Neuronal stem cell (in vitro differentiated cells): Measurements from ENCODE around the gene ARHGAP26.
A peak's percentile ranks its signal among the peaks of the same experiment; 100 is the strongest.

Experiments
- DNase-seq: peaks from one replicate; pipeline ENCODE4 v3.0.0-alpha.2; 2013; ENCODE audit warnings: low spot score
- H2AFZ ChIP-seq: one replicate; pipeline ENCODE4 v1.6.1; 2013; ENCODE audit warnings: mild to moderate bottlenecking, low read length, inconsistent platforms
- H2AK5ac ChIP-seq: 2 replicates; pipeline ENCODE4 v1.6.1; 2013; ENCODE audit warnings: low read depth, mild to moderate bottlenecking, inconsistent platforms, low read length, moderate library complexity, mixed read lengths
- H2BK120ac ChIP-seq: 2 replicates; pipeline ENCODE4 v1.6.1; 2013; ENCODE audit warnings: low read depth, mild to moderate bottlenecking, inconsistent platforms, low read length, moderate library complexity, mixed read lengths
- H2BK12ac ChIP-seq: one replicate; pipeline ENCODE4 v1.6.1; 2013; ENCODE audit warnings: low read length, inconsistent platforms
- H2BK15ac ChIP-seq: 2 replicates; pipeline ENCODE4 v1.6.1; 2013; ENCODE audit warnings: mild to moderate bottlenecking, low read length, inconsistent platforms, mixed read lengths
- H2BK5ac ChIP-seq: one replicate; pipeline ENCODE4 v1.6.1; 2013; ENCODE audit warnings: inconsistent platforms, mild to moderate bottlenecking, low read length, moderate library complexity
- H3K14ac ChIP-seq: one replicate; pipeline ENCODE4 v1.6.1; 2013; ENCODE audit warnings: low read length, inconsistent platforms
- H3K18ac ChIP-seq: 2 replicates; pipeline ENCODE4 v1.6.1; 2013; ENCODE audit warnings: low read length, inconsistent platforms
- H3K23ac ChIP-seq: 2 replicates; pipeline ENCODE4 v1.6.1; 2013; ENCODE audit warnings: low read depth, mild to moderate bottlenecking, mixed read lengths, low read length, inconsistent platforms; ENCODE audit not compliant: poor library complexity
- H3K27ac ChIP-seq: replicated peaks from 3 replicates; pipeline ENCODE4 v1.5.1; 2013; ENCODE audit warnings: low read length, inconsistent platforms
- H3K27me3 ChIP-seq, 3 experiments: 2 replicates each; pipeline ENCODE4 v1.6.1; 2013; ENCODE audit warnings: low read length in 3 of 3, mild to moderate bottlenecking in 2 of 3, inconsistent platforms in 1 of 3, low read depth in 1 of 3, mixed read lengths in 1 of 3, moderate library complexity in 1 of 3; ENCODE audit not compliant: control insufficient read depth in 3 of 3, insufficient read depth in 3 of 3
- H3K36me3 ChIP-seq, 2 donors: replicated peaks in 1 of 2; 2 replicates each; pipeline ENCODE4 v1.6.1; 2013; ENCODE audit warnings: low read length in 2 of 2; ENCODE audit not compliant: control insufficient read depth in 2 of 2, insufficient read depth in 2 of 2
- H3K4ac ChIP-seq: 2 replicates; pipeline ENCODE4 v1.6.1; 2013; ENCODE audit warnings: inconsistent platforms, mild to moderate bottlenecking, low read length, moderate library complexity
- H3K4me1 ChIP-seq, 2 donors: 1 replicate in 1 of 2; 2 replicates in 1 of 2; pipeline ENCODE4 v1.6.1; 2013; ENCODE audit warnings: low read length in 2 of 2, low read depth in 1 of 2; ENCODE audit not compliant: control insufficient read depth in 2 of 2, insufficient read depth in 1 of 2
- H3K4me2 ChIP-seq: one replicate; pipeline ENCODE4 v1.6.1; 2013; ENCODE audit warnings: mild to moderate bottlenecking, low read length, inconsistent platforms; ENCODE audit not compliant: insufficient read depth, poor library complexity, severe bottlenecking
- H3K4me3 ChIP-seq, 2 donors: 2 replicates each; pipeline ENCODE4 v1.5.1; 2013; ENCODE audit warnings: low read length in 2 of 2, mild to moderate bottlenecking in 2 of 2, inconsistent platforms in 1 of 2, moderate library complexity in 1 of 2
- H3K79me1 ChIP-seq: one replicate; pipeline ENCODE4 v1.6.1; 2013; ENCODE audit warnings: low read depth, mild to moderate bottlenecking, inconsistent platforms, low read length, moderate library complexity
- H3K9ac ChIP-seq: one replicate; pipeline ENCODE4 v1.6.1; 2013; ENCODE audit warnings: mild to moderate bottlenecking, low read depth, low read length, inconsistent platforms; ENCODE audit not compliant: poor library complexity
- H3K9me3 ChIP-seq, 2 donors: replicated peaks in 1 of 2; 2 replicates each; pipeline versions ENCODE3 to v1.6.1; 2013; ENCODE audit warnings: low read length in 2 of 2, mild to moderate bottlenecking in 2 of 2, inconsistent platforms in 1 of 2, low read depth in 1 of 2, mixed read lengths in 1 of 2, moderate library complexity in 1 of 2; ENCODE audit not compliant: control insufficient read depth in 2 of 2, insufficient read depth in 1 of 2
- H4K8ac ChIP-seq: one replicate; pipeline ENCODE4 v1.6.1; 2013; ENCODE audit warnings: low read depth, mild to moderate bottlenecking, inconsistent platforms, low read length, moderate library complexity
- H4K91ac ChIP-seq: one replicate; pipeline ENCODE4 v1.6.1; 2013; ENCODE audit warnings: low read length, low read depth, mild to moderate bottlenecking, inconsistent platforms; ENCODE audit not compliant: poor library complexity
- WGBS, 2 donors: extraction: QIAGEN DNeasy Blood & Tissue Kit; methylation state at CpG; one replicate each; pipeline ENCODE4 v1.1.7; 2013; ENCODE audit warnings: missing lambda C conversion rate in 2 of 2, mixed read lengths in 1 of 2; ENCODE audit not compliant: insufficient read length in 2 of 2, insufficient replicate concordance in 1 of 2; ENCODE audit errors: extremely low coverage in 2 of 2; 5-methylcytosine and 5-hydroxymethylcytosine counted together

The ARHGAP26 gene

GRCh38 chr5:143084407-143084806, 314.2 kb downstream of the ARHGAP26 start:
- H2AK5ac ChIP-seq: no peak overlapping the region
- H4K91ac ChIP-seq: no peak overlapping the region
- H2AFZ ChIP-seq: no peak overlapping the region
- H3K4ac ChIP-seq: no peak overlapping the region
- no peak overlapping the region for H3K27ac ChIP-seq
- H2BK15ac ChIP-seq: no peak overlapping the region
- peaks cover 0 to 5% of the 10 kb centered on the region in 2 donors for H3K4me1 ChIP-seq
- H3K14ac ChIP-seq: no peak overlapping the region
- no peak overlapping the region for H3K4me2 ChIP-seq
- no peaks in the 10 kb centered on the region for H3K27me3 ChIP-seq
- no peak overlapping the region for H2BK5ac ChIP-seq
- H2BK12ac ChIP-seq: no peak overlapping the region
- no peak overlapping the region for H3K9ac ChIP-seq
- H3K36me3 ChIP-seq: no peaks in the 10 kb centered on the region
- no peak overlapping the region for H3K4me3 ChIP-seq
- H3K79me1 ChIP-seq: no peaks in the 10 kb centered on the region
- H3K23ac ChIP-seq: no peak overlapping the region
- no peak for DNase-seq
- no peak overlapping the region for H2BK120ac ChIP-seq
- no peaks in the 10 kb centered on the region for H3K9me3 ChIP-seq
- WGBS, 2 donors: no CpG with 5 or more reads among the region's 9 CpGs
- no peak overlapping the region for H4K8ac ChIP-seq
- peak overlapping the region; percentile 1 for H3K18ac ChIP-seq

GRCh38 chr5:143085319-143085917, 315.2 kb downstream of the ARHGAP26 start:
- peaks cover 0 to 5% of the 10 kb centered on the region in 2 donors for H3K4me1 ChIP-seq
- H4K91ac ChIP-seq: no peak overlapping the region
- no peak overlapping the region for H3K9ac ChIP-seq
- no peak overlapping the region for H2BK120ac ChIP-seq
- H3K14ac ChIP-seq: no peak overlapping the region
- no peak overlapping the region for H3K27ac ChIP-seq
- H2AFZ ChIP-seq: no peak overlapping the region
- no peak overlapping the region for H3K4me3 ChIP-seq
- no peaks in the 10 kb centered on the region for H3K27me3 ChIP-seq
- WGBS, 2 donors: no CpG with 5 or more reads among the region's 6 CpGs
- H3K36me3 ChIP-seq: no peaks in the 10 kb centered on the region
- no peak overlapping the region for H3K4me2 ChIP-seq
- DNase-seq: no peak
- no peak overlapping the region for H3K4ac ChIP-seq
- no peaks in the 10 kb centered on the region for H3K79me1 ChIP-seq
- H2AK5ac ChIP-seq: no peak overlapping the region
- H2BK15ac ChIP-seq: no peak overlapping the region
- H2BK12ac ChIP-seq: no peak overlapping the region
- no peak overlapping the region for H2BK5ac ChIP-seq
- H3K9me3 ChIP-seq: no peaks in the 10 kb centered on the region
- H3K18ac ChIP-seq: no peak overlapping the region
- H3K23ac ChIP-seq: no peak overlapping the region
- no peak overlapping the region for H4K8ac ChIP-seq

- Histone ChIP-seq H3K36me3 (no peaks in the 10 kb centered on the region), H3K14ac (no peak overlapping the region), H3K9me3 (no peaks in the 10 kb centered on the region), H3K23ac (no peak overlapping the region), H2BK5ac (no peak overlapping the region), H2AFZ (no peak overlapping the region), H3K27ac (no peak overlapping the region), H3K79me1 (no peaks in the 10 kb centered on the region), H4K8ac (no peak overlapping the region), H3K4ac (no peak overlapping the region), H3K18ac (no peak overlapping the region), H2BK120ac (no peak overlapping the region), H3K4me1 (peaks cover 0 to 5% of the 10 kb centered on the region in 2 donors), H3K4me3 (no peak overlapping the region), H4K91ac (no peak overlapping the region), H3K27me3 (no peaks in the 10 kb centered on the region), H3K4me2 (no peak overlapping the region), H2BK12ac (no peak overlapping the region), H2BK15ac (no peak overlapping the region), H2AK5ac (no peak overlapping the region), H3K9ac (no peak overlapping the region)
- no peak for DNase-seq
- WGBS, 2 donors: no CpG with 5 or more reads among the region's 1 CpG
These were observed 316.4 kb downstream of the ARHGAP26 start for GRCh38 chr5:143086546-143086907.

- no peak overlapping the region for H3K4me3 ChIP-seq
- H3K23ac ChIP-seq: no peak overlapping the region
- no peak for DNase-seq
- no peak overlapping the region for H2AK5ac ChIP-seq
- no peaks in the 10 kb centered on the region for H3K9me3 ChIP-seq
- no peak overlapping the region for H3K18ac ChIP-seq
- no peak overlapping the region for H2BK120ac ChIP-seq
- H3K4ac ChIP-seq: no peak overlapping the region
- H3K14ac ChIP-seq: no peak overlapping the region
- no peak overlapping the region for H3K27ac ChIP-seq
- no peak overlapping the region for H2BK15ac ChIP-seq
- H2BK12ac ChIP-seq: no peak overlapping the region
- H3K79me1 ChIP-seq: no peaks in the 10 kb centered on the region
- H3K36me3 ChIP-seq: no peaks in the 10 kb centered on the region
- no peak overlapping the region for H3K4me2 ChIP-seq
- no peak overlapping the region for H3K9ac ChIP-seq
- H2BK5ac ChIP-seq: no peak overlapping the region
- peaks cover 0 to 5% of the 10 kb centered on the region in 2 donors for H3K4me1 ChIP-seq
- H3K27me3 ChIP-seq: no peaks in the 10 kb centered on the region
- no peak overlapping the region for H2AFZ ChIP-seq
- no CpG with 5 or more reads among the region's 5 CpGs for WGBS, 2 donors
- H4K8ac ChIP-seq: no peak overlapping the region
- no peak overlapping the region for H4K91ac ChIP-seq
These were observed 316.9 kb downstream of the ARHGAP26 start for GRCh38 chr5:143086908-143087637.
